GM13976 (cell line): ENCODE data around the gene FBXW11.

ENCODE experiments used
- DNase-seq: peaks from one replicate; pipeline ENCODE4 v3.0.0; 2012; ENCODE audit warnings: low spot score
- in situ Hi-C: fragments of 300-500 bp; cut with MboI; formaldehyde crosslinking; loops from one replicate; pipeline ENCODE4 v1.12.0; 2022; ENCODE audit warnings: low sequenced_read_pairs, mixed read lengths, inconsistent platforms; ENCODE audit not compliant: unreplicated experiment
- TF ChIP-seq, protein P1 (sequence below): IDR thresholded peaks from 2 replicates; pipeline ENCODE4 v1.5.1; 2012; ENCODE audit warnings: borderline replicate concordance, mild to moderate bottlenecking; ENCODE audit not compliant: insufficient read depth; ENCODE audit errors: extremely low read depth, missing control alignments, control extremely low read depth

The FBXW11 gene

DNA sequence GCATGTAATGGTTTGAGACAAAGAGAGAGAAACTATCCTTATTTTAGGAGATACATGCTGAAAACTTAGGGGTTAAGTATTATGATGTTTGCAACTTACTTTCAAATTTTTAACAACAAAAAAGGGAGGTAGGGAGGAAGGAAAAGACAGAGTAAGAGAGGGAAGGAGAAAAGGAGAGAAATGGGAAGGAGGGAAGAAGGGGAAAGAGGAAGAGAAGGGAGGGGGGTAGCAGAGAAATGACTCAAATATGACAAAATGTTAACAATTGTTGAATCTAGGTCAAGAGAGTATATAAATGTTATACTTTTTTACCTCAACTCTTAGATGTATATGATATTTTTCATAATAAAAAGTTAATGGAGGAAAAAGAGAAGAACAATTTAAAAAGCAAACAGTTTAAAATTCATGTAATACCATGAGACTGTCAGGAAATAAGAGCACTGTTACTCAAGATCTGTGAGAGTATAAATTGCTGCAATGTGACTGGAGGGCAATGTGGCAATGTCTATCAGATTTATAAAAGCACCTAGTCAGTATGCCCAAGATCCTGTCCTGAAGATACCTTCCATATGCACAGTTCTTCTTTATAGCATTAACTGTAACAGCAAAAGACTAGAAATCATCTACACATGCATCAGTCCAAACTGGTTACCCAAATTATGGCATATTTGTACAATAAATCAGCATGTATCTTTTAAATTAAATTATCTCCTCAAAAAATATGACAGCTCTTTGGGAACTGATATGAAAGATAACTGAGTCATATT, 16.3 kb downstream of the FBXW11 start:
- TF ChIP-seq, protein P1, sequence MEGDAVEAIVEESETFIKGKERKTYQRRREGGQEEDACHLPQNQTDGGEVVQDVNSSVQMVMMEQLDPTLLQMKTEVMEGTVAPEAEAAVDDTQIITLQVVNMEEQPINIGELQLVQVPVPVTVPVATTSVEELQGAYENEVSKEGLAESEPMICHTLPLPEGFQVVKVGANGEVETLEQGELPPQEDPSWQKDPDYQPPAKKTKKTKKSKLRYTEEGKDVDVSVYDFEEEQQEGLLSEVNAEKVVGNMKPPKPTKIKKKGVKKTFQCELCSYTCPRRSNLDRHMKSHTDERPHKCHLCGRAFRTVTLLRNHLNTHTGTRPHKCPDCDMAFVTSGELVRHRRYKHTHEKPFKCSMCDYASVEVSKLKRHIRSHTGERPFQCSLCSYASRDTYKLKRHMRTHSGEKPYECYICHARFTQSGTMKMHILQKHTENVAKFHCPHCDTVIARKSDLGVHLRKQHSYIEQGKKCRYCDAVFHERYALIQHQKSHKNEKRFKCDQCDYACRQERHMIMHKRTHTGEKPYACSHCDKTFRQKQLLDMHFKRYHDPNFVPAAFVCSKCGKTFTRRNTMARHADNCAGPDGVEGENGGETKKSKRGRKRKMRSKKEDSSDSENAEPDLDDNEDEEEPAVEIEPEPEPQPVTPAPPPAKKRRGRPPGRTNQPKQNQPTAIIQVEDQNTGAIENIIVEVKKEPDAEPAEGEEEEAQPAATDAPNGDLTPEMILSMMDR, result no peak
- in situ Hi-C loops, result no loop called here
- no peak for DNase-seq

- TF ChIP-seq, protein P1, result no peak
- in situ Hi-C loops, result no loop called here
- peak; percentile 46 for DNase-seq
These were observed 17.2 kb downstream of the FBXW11 start for GRCh38 chr5:171989276-171989675.

DNA sequence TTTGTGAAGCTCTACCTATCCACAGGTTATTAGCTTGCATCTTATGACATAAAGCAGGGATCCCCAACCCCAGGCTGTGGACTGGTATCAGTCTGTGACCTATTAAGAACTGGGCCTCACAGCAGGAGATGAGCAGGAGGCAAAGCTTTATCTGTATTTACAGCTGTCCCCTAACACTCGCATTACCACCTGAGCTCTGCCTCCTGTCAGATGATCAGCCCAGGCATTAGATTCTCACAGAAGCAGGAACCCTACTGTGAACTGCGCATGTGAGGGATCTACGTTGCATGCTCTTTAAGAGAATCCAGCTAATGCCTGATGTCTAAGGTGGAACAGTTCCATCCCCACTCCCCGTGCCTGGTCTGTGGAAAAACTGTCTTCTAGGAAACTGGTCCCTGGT, 19.7 kb downstream of the FBXW11 start:
- DNase-seq, result no peak
- in situ Hi-C loops, result no loop called here
- TF ChIP-seq, protein P1, result no peak

DNA sequence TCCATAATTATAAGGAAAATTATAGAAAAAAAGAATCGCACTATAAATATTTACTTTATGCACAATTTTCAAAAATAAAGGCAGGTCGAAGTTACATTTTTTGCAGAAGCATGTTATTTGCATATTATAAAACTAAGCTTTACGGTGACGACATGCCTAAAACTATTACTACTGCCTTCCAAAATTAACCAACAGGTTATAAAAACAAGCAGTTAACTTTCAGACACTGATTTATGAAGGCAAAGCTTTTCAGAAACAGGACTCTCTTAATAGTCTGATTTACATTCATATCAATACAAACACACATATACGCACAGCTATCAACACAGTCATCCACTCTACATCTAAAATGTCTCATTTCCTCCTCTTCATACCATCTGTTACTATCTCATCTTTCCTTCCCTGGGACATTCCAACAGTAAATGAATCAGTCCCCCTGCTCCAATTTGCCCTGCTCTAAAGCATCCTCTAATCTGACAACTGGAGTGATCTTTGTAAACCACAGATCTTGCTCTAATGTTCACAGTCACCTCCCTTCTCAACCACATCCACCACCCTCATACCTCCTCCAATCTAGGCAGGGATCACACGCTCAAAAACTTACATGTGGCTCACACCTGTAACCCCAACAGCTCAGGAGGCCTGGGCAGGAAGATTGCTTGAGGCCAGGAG, 21.6 kb downstream of the FBXW11 start:
- TF ChIP-seq, protein P1, result no peak
- in situ Hi-C loops, result no loop called here

GRCh38 chr5:171981847-171982246, 24.6 kb downstream of the FBXW11 start:
- in situ Hi-C loops, result no loop called here
- DNase-seq, result no peak
- TF ChIP-seq, protein P1, result no peak

More for the DNA sequence above, 21.6 kb downstream of the FBXW11 start:
- no peak for DNase-seq

DNA sequence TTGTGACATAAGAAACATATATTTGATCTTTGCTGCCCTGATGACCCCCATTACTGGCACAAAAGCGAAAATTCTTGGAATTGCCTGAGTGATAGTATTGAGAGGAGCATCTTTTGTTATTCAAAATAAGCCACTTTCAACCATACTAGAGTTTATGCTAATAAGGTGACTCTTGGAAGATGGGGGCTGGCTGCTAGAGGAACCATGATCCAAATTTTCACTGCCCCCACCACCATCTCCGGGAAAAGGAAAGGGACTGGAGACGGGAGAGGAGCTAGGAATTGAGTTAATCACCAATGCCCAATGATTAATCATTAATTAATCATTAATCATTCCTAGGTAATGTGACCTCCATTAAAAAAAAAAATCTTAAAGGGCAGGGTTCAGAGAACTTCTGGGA, 25.6 kb downstream of the FBXW11 start:
- DNase-seq, result no peak
- TF ChIP-seq, protein P1, result no peak
- in situ Hi-C loops, result no loop called here
